ENCODE measurements around the gene NRXN2.

The NRXN2 gene

GRCh38 chr11:64599698-64600211 is 123.2 kb downstream of the NRXN2 start:
- TF ChIP-seq TAF1 (IDR thresholded peaks at IDR 0.05; ENCODE audit: low read depth) (no peak), TCF12 (IDR thresholded peaks at IDR 0.05; ENCODE audit: low read depth) (no peak)

- TF ChIP-seq TAF1 (IDR thresholded peaks at IDR 0.05; ENCODE audit: low read depth): no peak
- TF ChIP-seq REST (IDR thresholded peaks at IDR 0.05; ENCODE audit: low read depth): no peak
- no peak for TF ChIP-seq USF1 (IDR thresholded peaks at IDR 0.05)
- no peak for TF ChIP-seq TCF12 (IDR thresholded peaks at IDR 0.05; ENCODE audit: low read depth)
Measured at GRCh38 chr11:64598797-64599697, 124.0 kb downstream of the NRXN2 start.

- TF ChIP-seq TCF12 (IDR thresholded peaks at IDR 0.05; ENCODE audit: low read depth): no peak
- no peak for TF ChIP-seq ZBTB7A (IDR thresholded peaks at IDR 0.05; ENCODE audit: low read depth)
- TF ChIP-seq FOXM1 (IDR thresholded peaks at IDR 0.05; ENCODE audit: borderline replicate concordance, low read depth): no peak
- TF ChIP-seq NFIC (IDR thresholded peaks at IDR 0.05): no peak
- no peak for TF ChIP-seq YY1 (IDR thresholded peaks at IDR 0.05; ENCODE audit: low read depth)
- TF ChIP-seq TAF1 (IDR thresholded peaks at IDR 0.05; ENCODE audit: low read depth): no peak
- TF ChIP-seq TEAD4 (IDR thresholded peaks at IDR 0.05): no peak
- TF ChIP-seq CEBPB (IDR thresholded peaks at IDR 0.05): no peak
- TF ChIP-seq MAX (IDR thresholded peaks at IDR 0.05): no peak
- no peak for TF ChIP-seq EGR1 (IDR thresholded peaks at IDR 0.05)
- TF ChIP-seq CREB1 (IDR thresholded peaks at IDR 0.05; ENCODE audit: low read depth): no peak
Measured at GRCh38 chr11:64598106-64598796, 124.7 kb downstream of the NRXN2 start.

GRCh38 chr11:64597671-64598101 is 125.3 kb downstream of the NRXN2 start:
- TF ChIP-seq TAF1 (IDR thresholded peaks at IDR 0.05; ENCODE audit: low read depth): no peak
- TF ChIP-seq NFIC (IDR thresholded peaks at IDR 0.05): no peak
- TF ChIP-seq EGR1 (IDR thresholded peaks at IDR 0.05): no peak
- no peak for TF ChIP-seq TCF12 (IDR thresholded peaks at IDR 0.05; ENCODE audit: low read depth)
- no peak for TF ChIP-seq REST (IDR thresholded peaks at IDR 0.05; ENCODE audit: low read depth)
- TF ChIP-seq RAD21 (IDR thresholded peaks at IDR 0.05; ENCODE audit: low read depth): no peak
- no peak for TF ChIP-seq CEBPB (IDR thresholded peaks at IDR 0.05)
- no peak for TF ChIP-seq USF1 (IDR thresholded peaks at IDR 0.05)
- no peak for TF ChIP-seq TEAD4 (IDR thresholded peaks at IDR 0.05)
- TF ChIP-seq FOXM1 (IDR thresholded peaks at IDR 0.05; ENCODE audit: borderline replicate concordance, low read depth): no peak
- no peak for TF ChIP-seq CREB1 (IDR thresholded peaks at IDR 0.05; ENCODE audit: low read depth)
- TF ChIP-seq ZBTB7A (IDR thresholded peaks at IDR 0.05; ENCODE audit: low read depth): no peak
- no peak for TF ChIP-seq MAX (IDR thresholded peaks at IDR 0.05)

- TF ChIP-seq TEAD4 (IDR thresholded peaks at IDR 0.05) (no peak), RAD21 (IDR thresholded peaks at IDR 0.05; ENCODE audit: low read depth) (no peak), ZBTB7A (IDR thresholded peaks at IDR 0.05; ENCODE audit: low read depth) (no peak), TAF1 (IDR thresholded peaks at IDR 0.05; ENCODE audit: low read depth) (no peak), NFIC (IDR thresholded peaks at IDR 0.05) (no peak), CREB1 (IDR thresholded peaks at IDR 0.05; ENCODE audit: low read depth) (no peak), FOXM1 (IDR thresholded peaks at IDR 0.05; ENCODE audit: borderline replicate concordance, low read depth) (no peak), MAX (IDR thresholded peaks at IDR 0.05) (no peak), REST (IDR thresholded peaks at IDR 0.05; ENCODE audit: low read depth) (no peak), USF1 (IDR thresholded peaks at IDR 0.05) (no peak)
Measured at GRCh38 chr11:64594159-64594939, 128.6 kb downstream of the NRXN2 start.

Measured in Ishikawa (cell line).